Esophagus (tissue), 2 donors: ENCODE results near the gene GIMAP8. TPM values are rescaled to one million over a fixed set of nuclear protein-coding genes. Genes with fewer than 3 reads are reported as not detected.

Source experiments
- H3K27ac ChIP-seq, 2 donors: one replicate each; pipeline ENCODE4 v1.5.1; 2013; ENCODE audit warnings: low read depth in 2 of 2, mild to moderate bottlenecking in 2 of 2, inconsistent platforms in 1 of 2, low read length in 1 of 2, moderate library complexity in 1 of 2
- H3K27me3 ChIP-seq, 2 donors: one replicate each; pipeline ENCODE4 v1.6.1; 2013; ENCODE audit warnings: low read length in 2 of 2, control low read depth in 1 of 2, mild to moderate bottlenecking in 1 of 2; ENCODE audit not compliant: insufficient read depth in 2 of 2, control insufficient read depth in 1 of 2
- H3K36me3 ChIP-seq, 2 donors: one replicate each; pipeline ENCODE4 v1.6.1; 2013; ENCODE audit warnings: low read length in 1 of 2; ENCODE audit not compliant: control insufficient read depth in 2 of 2, insufficient read depth in 2 of 2
- H3K4me1 ChIP-seq, 2 donors: one replicate each; pipeline ENCODE4 v1.6.1; 2013; ENCODE audit warnings: low read length in 1 of 2; ENCODE audit not compliant: control insufficient read depth in 2 of 2, insufficient read depth in 2 of 2
- H3K4me3 ChIP-seq, 2 donors: one replicate each; pipeline ENCODE4 v1.5.1; 2013; ENCODE audit warnings: low read length in 2 of 2, mild to moderate bottlenecking in 2 of 2, low read depth in 1 of 2, moderate library complexity in 1 of 2
- H3K9me3 ChIP-seq, 2 donors: one replicate each; pipeline ENCODE4 v1.6.1; 2013; ENCODE audit warnings: mild to moderate bottlenecking in 2 of 2, low read depth in 1 of 2, low read length in 1 of 2, moderate library complexity in 1 of 2; ENCODE audit not compliant: control insufficient read depth in 2 of 2, insufficient read depth in 1 of 2
- WGBS, 2 donors: extraction: QIAGEN DNeasy Blood & Tissue Kit; methylation state at CpG; one replicate each; pipeline ENCODE4 v1.1.7; 2013; 5-methylcytosine and 5-hydroxymethylcytosine counted together
- polyA plus RNA-seq, 2 donors: library from polyadenylated mRNA; stranded (reverse); fragments of 200-250 nt; gene quantifications; one replicate each; pipeline ENCODE4 v1.2.3, GENCODE V29; 2013
- donor health status: healthy with polysubstance abuse.
- donor health status: Bipolar disorder and iron deficiency.

GIMAP8 gene
- polyA plus RNA-seq = 1 to 10 TPM; 1.8 to 1.9 TPM

DNA sequence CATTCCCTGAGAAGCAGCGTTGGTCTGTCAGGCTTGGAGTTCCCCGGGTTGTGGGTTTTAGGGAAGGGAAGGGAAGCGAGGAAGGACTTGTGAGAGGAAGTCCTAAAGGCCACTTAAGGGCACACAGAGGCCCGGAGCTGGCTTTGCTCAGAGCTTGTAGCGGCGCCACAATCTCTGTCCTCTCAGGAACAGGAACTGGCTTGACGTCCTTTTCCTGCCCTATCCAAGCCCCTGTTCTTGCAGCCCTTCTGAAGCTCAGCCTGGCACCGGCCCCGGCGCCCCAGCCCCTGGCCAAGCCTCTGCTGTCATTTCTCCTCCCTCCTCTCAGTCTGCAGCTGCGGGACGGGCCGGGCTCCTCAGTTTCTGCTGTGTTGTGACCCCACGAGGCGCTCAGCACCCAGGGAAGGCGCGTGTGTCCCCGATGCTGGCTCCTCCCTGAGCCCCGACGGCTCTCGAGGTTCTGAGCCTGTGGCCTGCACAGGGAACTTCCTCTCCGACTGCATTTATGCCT is at the start of gene GIMAP8:
TSS of gene GIMAP8 (plus strand) at position 140 of the 511 bp plus-strand sequence. CDS start 16,069 bp downstream, outside the sequence.
- 43 to 48% methylated on average over 22 of the region's 22 CpGs for WGBS, 2 donors
- Histone ChIP-seq H3K4me3 (peak within 1 kb of the TSS; percentile 21 to 55), H3K27ac (peak within 1 kb of the TSS; percentile 47 to 69)

DNA sequence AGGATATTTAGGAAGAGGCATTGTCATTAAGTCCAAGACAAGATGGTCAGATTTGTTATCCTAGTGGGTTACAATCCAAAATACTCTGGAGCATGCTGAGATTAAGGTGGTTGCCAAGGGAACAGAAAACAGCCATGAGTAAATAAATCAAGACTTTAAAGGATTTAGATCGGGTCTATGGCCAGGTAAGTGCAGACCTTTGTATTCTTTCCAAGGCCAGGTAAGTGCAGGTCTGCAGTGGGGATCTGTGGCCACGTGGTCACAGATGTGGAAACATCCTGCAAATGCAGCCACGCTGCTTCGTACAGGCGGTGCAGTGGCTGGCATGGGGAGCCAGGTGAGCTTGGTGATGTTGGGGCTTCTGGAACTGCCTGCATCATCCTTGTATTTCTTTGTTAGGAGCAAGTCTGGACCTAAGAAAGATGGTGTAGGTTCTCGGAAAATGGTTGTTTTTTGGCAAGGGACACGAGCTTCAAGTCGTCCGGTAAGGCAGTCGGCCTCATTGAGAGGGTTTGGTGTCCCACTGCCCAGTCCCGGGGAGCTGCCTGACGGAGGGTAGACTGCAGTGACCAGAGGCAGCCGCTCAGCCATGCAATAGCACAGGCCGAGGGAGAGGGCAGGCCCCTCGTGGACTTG is 49.5 kb upstream of the GIMAP8 start:
- Histone ChIP-seq H3K4me1 (peaks cover 0 to 3% of the 10 kb centered on the region in 2 donors), H3K36me3 (peaks cover 0 to 7% of the 10 kb centered on the region in 2 donors), H3K4me3 (no peak overlapping the region), H3K27me3 (no peaks in the 10 kb centered on the region), H3K9me3 (no peaks in the 10 kb centered on the region), H3K27ac (no peak overlapping the region)
- WGBS, 2 donors = 73 to 80% methylated on average over 15 of the region's 15 CpGs

More for the DNA sequence above, at the start of gene GIMAP8:
- Histone ChIP-seq H3K4me1 (no peaks in the 10 kb centered on the region), H3K36me3 (no peaks in the 10 kb centered on the region), H3K27me3 (no peaks in the 10 kb centered on the region), H3K9me3 (no peaks in the 10 kb centered on the region)

DNA sequence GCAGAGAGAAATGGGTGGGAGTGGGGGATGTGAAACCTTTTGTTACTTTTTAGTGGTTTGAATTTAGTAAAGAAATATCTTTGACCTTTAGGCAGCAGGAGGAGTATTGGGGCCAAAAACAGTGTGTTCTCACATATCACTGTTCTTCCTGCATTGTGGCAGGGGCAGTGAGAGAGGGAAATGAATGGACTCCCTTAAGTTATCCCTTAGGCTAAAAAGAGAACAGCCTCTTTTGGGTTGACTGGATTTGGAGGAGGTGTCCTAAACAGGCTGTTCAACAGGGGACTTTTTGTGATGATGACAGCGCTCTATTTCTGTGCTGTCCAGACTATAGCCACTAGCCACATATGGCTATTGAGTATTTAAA is 49.0 kb upstream of the GIMAP8 start:
- H3K4me1 ChIP-seq = peaks cover 0 to 5% of the 10 kb centered on the region in 2 donors
- no peaks in the 10 kb centered on the region for H3K27me3 ChIP-seq
- peaks cover 0 to 5% of the 10 kb centered on the region in 2 donors for H3K36me3 ChIP-seq
- H3K4me3 ChIP-seq = no peak overlapping the region
- no peak overlapping the region for H3K27ac ChIP-seq
- WGBS, 2 donors = 85 to 97% methylated on average over 1 of the region's 1 CpG
- no peaks in the 10 kb centered on the region for H3K9me3 ChIP-seq

DNA sequence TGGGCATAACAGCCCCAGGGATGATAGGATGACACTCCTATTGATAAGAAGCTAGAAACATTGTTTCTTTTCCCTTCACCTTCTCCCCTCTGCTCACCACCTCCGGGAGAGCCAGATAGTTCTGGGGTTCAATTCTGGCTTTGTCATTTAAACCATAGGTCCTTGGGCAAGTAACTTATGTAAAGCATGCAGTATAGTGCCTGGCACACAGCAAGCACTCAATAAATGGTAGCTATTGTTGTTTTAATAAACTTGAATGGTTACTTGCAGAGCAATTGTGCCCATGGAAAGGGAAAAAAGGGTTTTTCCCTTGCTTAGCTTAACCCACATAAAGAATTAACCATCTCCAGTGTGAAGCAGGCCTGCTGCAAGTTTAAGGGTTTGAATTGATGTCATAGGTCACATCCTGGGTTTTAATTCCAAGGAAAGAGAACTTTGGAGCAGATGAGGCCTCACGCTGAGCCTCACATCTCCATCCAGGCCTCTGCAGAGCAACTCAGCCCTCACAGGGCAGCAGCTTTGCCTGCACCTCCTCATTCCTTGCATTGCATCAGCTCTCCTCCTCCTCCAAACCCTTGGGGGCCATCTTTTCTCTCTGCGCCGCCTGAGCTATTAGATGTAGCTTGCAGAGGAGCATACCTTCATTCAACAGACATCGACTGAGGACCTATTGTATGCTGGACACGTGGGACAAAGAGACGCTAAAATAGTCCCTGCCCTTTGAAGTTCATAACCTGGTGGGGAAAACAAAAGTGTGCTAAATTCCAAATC is 48.4 kb upstream of the GIMAP8 start:
- WGBS, 2 donors = 88 to 89% methylated on average over 7 of the region's 7 CpGs
- H3K27ac ChIP-seq = no peak overlapping the region
- H3K9me3 ChIP-seq = no peaks in the 10 kb centered on the region
- no peaks in the 10 kb centered on the region for H3K36me3 ChIP-seq
- no peak overlapping the region for H3K4me3 ChIP-seq
- peaks cover 0 to 5% of the 10 kb centered on the region in 2 donors for H3K4me1 ChIP-seq
- no peaks in the 10 kb centered on the region for H3K27me3 ChIP-seq

DNA sequence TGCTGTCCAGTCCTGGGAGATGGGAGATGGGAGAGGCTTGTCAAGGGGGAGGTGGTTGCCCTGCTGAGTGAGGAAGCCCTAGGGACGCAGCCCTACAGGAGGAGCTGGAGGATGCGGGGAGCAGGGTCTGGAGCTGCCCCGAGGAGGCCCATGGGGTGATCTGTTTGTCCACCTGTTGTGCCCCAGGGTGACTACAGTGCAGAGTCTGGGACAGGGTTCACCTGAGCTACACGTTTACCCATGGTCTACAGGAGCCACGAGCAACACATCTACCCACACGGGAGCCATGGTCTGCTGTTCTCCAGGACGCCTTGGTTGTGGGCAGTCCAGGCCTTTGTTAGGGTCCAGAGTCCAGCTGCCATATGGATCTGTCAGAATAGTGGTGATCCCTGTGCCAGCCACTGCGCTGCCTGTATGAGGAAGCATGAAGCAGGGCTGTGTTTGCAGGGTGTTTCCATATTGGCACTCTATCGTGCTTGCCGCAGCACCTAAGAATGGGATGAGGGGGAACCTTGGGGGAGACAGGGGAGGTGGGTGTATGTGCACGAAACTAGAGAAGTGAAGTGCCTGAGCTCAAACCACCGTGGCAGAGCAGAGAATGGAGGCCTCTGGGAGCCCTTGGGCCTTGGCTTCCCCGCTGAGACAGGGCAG is 47.6 kb upstream of the GIMAP8 start:
- peaks cover 0 to 7% of the 10 kb centered on the region in 2 donors for H3K4me1 ChIP-seq
- no peaks in the 10 kb centered on the region for H3K27me3 ChIP-seq
- no peak overlapping the region for H3K27ac ChIP-seq
- WGBS, 2 donors = 78 to 90% methylated on average over 13 of the region's 13 CpGs
- H3K9me3 ChIP-seq = no peaks in the 10 kb centered on the region
- no peaks in the 10 kb centered on the region for H3K36me3 ChIP-seq
- H3K4me3 ChIP-seq = no peak overlapping the region

DNA sequence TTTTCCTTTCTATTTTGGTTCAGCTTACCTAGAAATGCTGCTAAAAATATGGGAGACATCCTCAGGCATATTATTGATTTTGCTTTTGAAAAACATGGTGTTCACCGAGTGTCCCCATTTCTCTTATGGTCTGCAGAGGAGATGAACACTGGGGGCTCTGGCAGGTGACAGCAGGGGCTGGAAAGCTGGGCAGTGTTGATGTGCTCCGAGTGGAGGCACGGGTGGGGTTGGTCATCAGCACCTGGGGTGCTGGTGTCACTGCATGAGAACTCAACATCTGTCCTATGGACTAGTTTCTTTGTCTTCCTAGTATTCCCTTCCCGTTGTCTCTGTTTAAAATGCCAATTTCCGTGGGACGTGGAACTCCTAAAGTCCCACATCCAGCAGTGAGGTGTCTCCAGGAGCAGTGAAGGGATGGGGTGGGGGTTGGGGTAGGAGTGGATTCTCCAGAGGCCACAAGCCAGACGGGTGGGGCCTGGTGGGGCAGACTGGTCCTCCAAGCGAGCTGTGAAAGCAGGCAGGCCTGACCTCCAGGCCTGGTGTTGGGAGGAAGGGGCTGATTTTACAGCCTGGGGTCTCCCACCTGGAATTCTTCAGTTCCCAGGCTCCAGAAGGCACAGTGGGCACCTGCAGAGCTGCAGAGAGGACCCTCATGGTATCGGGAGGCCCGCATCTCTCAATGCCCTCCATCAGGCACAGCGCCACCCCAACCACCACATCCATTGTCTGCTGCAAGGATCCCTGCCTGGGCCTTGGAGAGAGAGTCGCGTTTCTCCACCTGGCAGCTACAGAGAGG is 46.9 kb upstream of the GIMAP8 start:
- H3K36me3 ChIP-seq = peaks cover 0 to 2% of the 10 kb centered on the region in 2 donors
- H3K27me3 ChIP-seq = no peaks in the 10 kb centered on the region
- 83 to 88% methylated on average over 13 of the region's 13 CpGs for WGBS, 2 donors
- no peak overlapping the region for H3K4me3 ChIP-seq
- H3K9me3 ChIP-seq = no peaks in the 10 kb centered on the region
- peak overlapping the region in 1 of 2 donors; percentile 92 for H3K27ac ChIP-seq
- H3K4me1 ChIP-seq = peaks cover 0 to 7% of the 10 kb centered on the region in 2 donors

DNA sequence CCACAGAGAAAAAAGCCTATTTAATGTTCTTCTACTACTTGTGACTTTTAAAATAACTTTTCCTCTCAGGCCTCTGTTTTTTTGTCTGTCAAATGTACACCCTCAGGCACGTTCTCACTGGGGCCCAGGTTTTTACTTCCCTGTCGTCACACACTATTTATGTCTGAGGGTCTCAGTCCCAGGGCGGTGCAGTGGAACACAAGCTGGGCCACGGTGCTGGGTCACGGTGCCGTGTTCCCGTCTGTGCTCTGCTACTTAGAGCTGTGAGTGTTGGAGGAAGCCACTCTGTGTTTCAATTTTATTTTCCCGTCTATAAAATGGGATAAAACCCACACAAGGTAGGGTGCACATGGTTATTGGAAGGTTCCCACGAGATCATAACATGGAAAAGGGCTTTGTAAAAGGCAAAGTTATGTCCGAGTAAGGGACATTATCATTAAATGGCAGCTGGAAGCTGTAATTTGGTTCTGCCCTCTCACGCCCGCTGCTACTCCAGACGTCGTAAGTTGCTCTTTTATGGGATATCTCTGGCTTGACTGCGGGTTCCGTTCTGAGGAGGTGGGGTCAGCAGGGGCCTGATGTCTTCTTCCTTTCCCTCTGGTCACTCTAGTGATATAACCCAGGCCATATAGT is 46.1 kb upstream of the GIMAP8 start:
- Histone ChIP-seq H3K4me1 (peaks cover 0 to 7% of the 10 kb centered on the region in 2 donors), H3K36me3 (peaks cover 0 to 2% of the 10 kb centered on the region in 2 donors), H3K27me3 (no peaks in the 10 kb centered on the region), H3K27ac (peak overlapping the region; percentile 92 to 93), H3K9me3 (no peaks in the 10 kb centered on the region), H3K4me3 (peak overlapping the region; percentile 62 to 66)
- WGBS, 2 donors = 25 to 32% methylated on average over 16 of the region's 16 CpGs

DNA sequence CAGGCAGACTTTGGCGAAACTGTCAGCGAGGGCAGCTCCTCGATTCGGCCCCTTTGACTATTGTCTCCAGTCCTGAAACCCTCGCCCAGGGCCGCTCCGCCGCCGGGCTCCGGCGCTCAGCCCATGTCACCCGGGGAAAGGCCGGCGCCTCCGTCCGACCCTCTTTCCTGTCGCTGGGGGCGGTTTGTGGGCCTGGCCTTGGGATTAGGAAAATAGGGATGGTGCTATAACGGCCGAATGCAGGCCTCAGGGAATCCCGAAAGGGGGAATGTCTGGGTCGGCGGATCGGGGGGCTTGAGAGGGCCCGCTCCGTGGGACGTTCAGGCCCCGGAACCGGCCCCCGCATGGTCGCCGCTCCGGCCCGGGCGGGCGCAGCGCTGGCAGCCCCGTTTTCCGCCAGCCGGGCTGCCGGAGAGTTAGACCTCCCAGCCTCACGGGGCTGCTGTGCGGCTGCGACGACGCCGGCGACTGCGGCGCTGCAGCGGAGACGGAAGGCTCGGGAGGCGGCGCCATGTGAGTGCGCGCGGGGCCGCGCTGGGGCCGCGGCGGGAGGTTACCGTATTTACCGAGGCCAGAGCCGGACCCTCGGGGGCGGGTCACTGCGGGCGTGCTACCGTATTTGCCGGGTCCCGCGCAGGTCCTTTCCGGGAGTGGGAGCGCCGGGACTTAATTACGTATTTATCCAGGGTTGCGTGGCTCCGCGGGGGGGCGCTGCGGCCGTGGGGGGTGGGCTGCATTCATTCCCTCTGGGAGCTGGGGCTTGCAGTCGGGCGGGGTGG is 45.4 kb upstream of the GIMAP8 start:
- H3K4me3 ChIP-seq = peak overlapping the region; percentile 62 to 66
- H3K36me3 ChIP-seq = peaks cover 0 to 2% of the 10 kb centered on the region in 2 donors
- no peaks in the 10 kb centered on the region for H3K9me3 ChIP-seq
- WGBS, 2 donors = 0 to 1% methylated on average over 82 to 86 of the region's 86 CpGs
- peak overlapping the region; percentile 92 to 93 for H3K27ac ChIP-seq
- H3K4me1 ChIP-seq = peaks cover 0 to 5% of the 10 kb centered on the region in 2 donors
- H3K27me3 ChIP-seq = no peaks in the 10 kb centered on the region
